ENCODE measurements around the gene MBNL2. TPM values are rescaled to one million over a fixed set of nuclear protein-coding genes. Genes with fewer than 3 reads are reported as not detected.

The MBNL2 gene
- total and polyA plus RNA-seq, 2 experiments from 2014 or later, result 0.55 to 3.2 TPM

GRCh38 chr13:97205465-97205864 lies 16.7 kb upstream of the MBNL2 start (continued):
- TF ChIP-seq ZNF462 (CRISPR knock-in tag; IDR thresholded peaks at IDR 0.05) (no peak), REST (IDR thresholded peaks at IDR 0.05; ENCODE audit: unreplicated experiment) (no peak), POLR2AphosphoS5 (IDR thresholded peaks at IDR 0.05; ENCODE audit: low read depth) (no peak), EZH2 (IDR thresholded peaks at IDR 0.05; ENCODE audit: low read depth, unreplicated experiment) (no peak)

- Histone ChIP-seq H3K79me2 (replicated peaks; ENCODE audit: insufficient read depth) (no peaks in the 10 kb centered on the region), H3F3A (replicated peaks; ENCODE audit: low read depth) (no peaks in the 10 kb centered on the region), H3K9me2 (ENCODE audit: insufficient read depth) (peaks cover 9% of the 10 kb centered on the region; the same call in 1 of the 2 replicates), H2AFZ (no peak overlapping the region), H3K36me3 (ENCODE audit: insufficient read depth) (no peaks in the 10 kb centered on the region), H3K4me2 (no peak overlapping the region), H3K4me1 (ENCODE audit: insufficient read depth) (no peaks in the 10 kb centered on the region), H3K27me3 (ENCODE audit: insufficient read depth) (no peaks in the 10 kb centered on the region), H3K27ac (ENCODE audit: low read depth) (no peak overlapping the region), H3K4me3 (no peak overlapping the region), H4K20me1 (replicated peaks; ENCODE audit: insufficient read depth) (no peaks in the 10 kb centered on the region)
- ATAC-seq, result no peak
- Mint-ChIP-seq H3K36me3 (ENCODE audit: low read depth) (no peaks in the 10 kb centered on the region), H3K4me3 (no peak overlapping the region), H3K4me1 (no peaks in the 10 kb centered on the region), H3K27me3 (ENCODE audit: insufficient read depth, low read depth, poor library complexity) (peaks cover 2% of the 10 kb centered on the region), H3K27ac (no peak overlapping the region), H3K9me3 (peaks cover 3% of the 10 kb centered on the region)
- no peak for DNase-seq (ENCODE audit: low spot score)
- TF ChIP-seq CREB1 (CRISPR knock-in tag; IDR thresholded peaks at IDR 0.05; ENCODE audit: low read depth), result no peak
- no peak for TF ChIP-seq JUNB (IDR thresholded peaks at IDR 0.05; ENCODE audit: unreplicated experiment)
- no peak for TF ChIP-seq ZNF114 (CRISPR knock-in tag; IDR thresholded peaks at IDR 0.05)
- no peak for TF ChIP-seq CTCF (conservative IDR thresholded peaks at IDR 0.05; ENCODE audit: low read depth in 2 of 2)
Observed at GRCh38 chr13:97205982-97206381, 16.2 kb upstream of the MBNL2 start.
